Kidney (tissue), 14 donors: Measurements from ENCODE around the gene M6PR. TPM values are rescaled to one million over a fixed set of nuclear protein-coding genes. Genes with fewer than 3 reads are reported as not detected.

Source experiments
- DNase-seq, 5 donors: peaks; one replicate each; pipeline ENCODE4 v3.0.0-alpha.2; 2013 to 2020
- FAIRE-seq: peaks from 2 replicates; lab custom pipeline; 2012; peaks lifted over from hg19 to GRCh38; lab: Jason Lieb, UNC
- H3K27ac ChIP-seq, 2 donors: one replicate each; pipeline ENCODE4 v1.7.0; 2013; ENCODE audit warnings: low read depth in 2 of 2, low read length in 2 of 2, inconsistent platforms in 1 of 2
- H3K27me3 ChIP-seq: one replicate; pipeline ENCODE4 v1.7.1; 2013; ENCODE audit warnings: low read length, inconsistent platforms; ENCODE audit not compliant: control insufficient read depth, insufficient read depth
- H3K36me3 ChIP-seq, 3 donors: one replicate each; pipeline versions ENCODE4 v1.7.0 to v1.7.1; 2013; ENCODE audit warnings: low read length in 3 of 3, control low read depth in 1 of 3, inconsistent platforms in 1 of 3; ENCODE audit not compliant: insufficient read depth in 3 of 3, control insufficient read depth in 2 of 3
- H3K4me1 ChIP-seq, 3 donors: one replicate each; pipeline versions ENCODE4 v1.7.0 to v1.7.1; 2013; ENCODE audit warnings: low read length in 3 of 3, inconsistent platforms in 1 of 3, low read depth in 1 of 3; ENCODE audit not compliant: control insufficient read depth in 2 of 3, insufficient read depth in 2 of 3
- H3K4me3 ChIP-seq, 3 donors: one replicate each; pipeline versions ENCODE4 v1.7.0 to v1.8.1; 2013; ENCODE audit warnings: low read length in 3 of 3, control low read depth in 1 of 3, inconsistent platforms in 1 of 3
- H3K9ac ChIP-seq, 3 donors: one replicate each; pipeline versions ENCODE4 v1.7.0 to v1.7.1; 2013; ENCODE audit warnings: low read length in 3 of 3, control low read depth in 1 of 3, inconsistent platforms in 1 of 3
- H3K9me3 ChIP-seq, 3 donors: one replicate each; pipeline versions ENCODE4 v1.7.0 to v1.7.1; 2013; ENCODE audit warnings: low read length in 3 of 3, control low read depth in 1 of 3, inconsistent platforms in 1 of 3; ENCODE audit not compliant: control insufficient read depth in 2 of 3, insufficient read depth in 1 of 3
- intact Hi-C: fragments of 100-400 bp; cut with DNase I; formaldehyde crosslinking; loops from one replicate; pipeline ENCODE4 v1.11.1; 2022
- polyA plus RNA-seq: library from polyadenylated mRNA; stranded (reverse); fragments of 350-450 nt; fragmentation: Illumina TruSeq; extraction: RNeasy Lipid Tissue Mini Kit (QIAGEN cat#74804); gene quantifications from one replicate; pipeline ENCODE4 v1.2.3, GENCODE V29; 2014; ENCODE audit warnings: low read depth, low replicate concordance; ENCODE audit not compliant: insufficient read depth
- total RNA-seq: library from RNA; stranded (reverse); fragmentation: NEBNext Ultra II Directional; extraction: Animal tissue kit (Norgen Biotek cat#: 25700); gene quantifications from one replicate; pipeline ENCODE4 v1.2.1, GENCODE V29; 2021
- TF ChIP-seq, protein P1 (sequence below): IDR thresholded peaks from 3 replicates; pipeline ENCODE4 v1.5.1; 2012; ENCODE audit warnings: mild to moderate bottlenecking, moderate library complexity, borderline replicate concordance; ENCODE audit not compliant: insufficient read depth; ENCODE audit errors: extremely low read depth
- donor health status: control.
- donor health status: control.
- donor health status: control.
- donor health status: control.
- donor health status: control.
- donor health status: DM: yes; HTN: yes; CAD: no.
- donor health status: Normal renal cell carcinoma (clear cell type).

M6PR gene
- total and polyA plus RNA-seq, 2 donors from 2014 or later = 84.7 to 165 TPM

DNA sequence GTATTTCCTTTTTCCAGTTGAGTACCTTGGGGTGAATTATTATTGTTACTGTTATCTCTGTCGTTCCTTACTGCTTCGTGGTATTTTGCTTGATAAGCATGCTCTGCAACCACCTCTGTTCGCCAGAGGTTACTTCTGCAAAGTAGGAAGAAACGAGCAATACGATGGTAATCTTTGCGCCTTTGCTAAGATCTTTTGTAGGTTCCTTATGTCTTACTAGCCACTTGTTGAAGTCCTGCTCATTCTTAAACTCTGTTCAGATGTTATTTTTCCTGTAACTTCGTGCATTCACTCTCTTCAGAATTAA is 729 bp upstream of the M6PR start:
- peak overlapping the region; percentile 99 to 100 for H3K27ac ChIP-seq
- FAIRE-seq (no peak), DNase-seq (no peak)
- H3K9ac ChIP-seq = peak overlapping the region; percentile 66 to 96 (median 91)
- H3K4me3 ChIP-seq = peak overlapping the region; percentile 86 to 99 (median 94)
- no peaks in the 10 kb centered on the region for H3K27me3 ChIP-seq
- TF ChIP-seq, protein P1, sequence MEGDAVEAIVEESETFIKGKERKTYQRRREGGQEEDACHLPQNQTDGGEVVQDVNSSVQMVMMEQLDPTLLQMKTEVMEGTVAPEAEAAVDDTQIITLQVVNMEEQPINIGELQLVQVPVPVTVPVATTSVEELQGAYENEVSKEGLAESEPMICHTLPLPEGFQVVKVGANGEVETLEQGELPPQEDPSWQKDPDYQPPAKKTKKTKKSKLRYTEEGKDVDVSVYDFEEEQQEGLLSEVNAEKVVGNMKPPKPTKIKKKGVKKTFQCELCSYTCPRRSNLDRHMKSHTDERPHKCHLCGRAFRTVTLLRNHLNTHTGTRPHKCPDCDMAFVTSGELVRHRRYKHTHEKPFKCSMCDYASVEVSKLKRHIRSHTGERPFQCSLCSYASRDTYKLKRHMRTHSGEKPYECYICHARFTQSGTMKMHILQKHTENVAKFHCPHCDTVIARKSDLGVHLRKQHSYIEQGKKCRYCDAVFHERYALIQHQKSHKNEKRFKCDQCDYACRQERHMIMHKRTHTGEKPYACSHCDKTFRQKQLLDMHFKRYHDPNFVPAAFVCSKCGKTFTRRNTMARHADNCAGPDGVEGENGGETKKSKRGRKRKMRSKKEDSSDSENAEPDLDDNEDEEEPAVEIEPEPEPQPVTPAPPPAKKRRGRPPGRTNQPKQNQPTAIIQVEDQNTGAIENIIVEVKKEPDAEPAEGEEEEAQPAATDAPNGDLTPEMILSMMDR = no peak
- peaks cover 0 to 4% (median 0%) of the 10 kb centered on the region in 3 donors for H3K9me3 ChIP-seq
- peaks cover 0 to 6% (median 6%) of the 10 kb centered on the region in 3 donors for H3K4me1 ChIP-seq
- peaks cover 1 to 7% (median 2%) of the 10 kb centered on the region in 3 donors for H3K36me3 ChIP-seq
- intact Hi-C loops = no loop called here

DNA sequence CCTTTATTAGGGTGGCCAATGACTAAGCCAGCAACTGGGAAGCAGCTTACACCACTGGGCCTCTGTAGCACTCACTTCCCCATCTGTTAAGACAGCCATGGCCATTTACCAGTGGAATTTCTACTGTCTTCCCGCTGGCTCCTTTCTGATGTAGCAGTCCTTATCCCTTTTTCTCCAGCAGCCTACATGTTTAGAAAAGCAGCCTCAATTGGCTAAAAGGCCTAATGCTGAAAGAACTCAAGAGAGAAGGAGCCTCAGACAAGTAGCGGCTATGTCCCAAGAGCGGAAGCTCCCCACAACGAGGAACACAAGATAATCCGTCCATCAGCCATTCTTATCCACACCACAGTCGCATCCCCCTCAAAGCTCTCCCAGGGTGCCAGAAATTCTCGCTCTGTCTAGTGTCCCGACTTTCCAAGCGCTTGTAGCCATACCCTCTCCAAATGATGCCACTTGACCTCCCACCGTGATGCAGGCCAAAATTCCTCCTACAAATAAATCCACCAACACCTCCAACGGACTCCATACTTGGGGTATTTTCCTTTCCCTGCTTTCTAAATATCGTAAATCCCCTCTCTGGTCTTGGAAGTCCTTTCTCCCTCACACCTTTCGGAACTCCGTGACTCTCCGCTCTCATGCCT is 624 bp downstream of the M6PR start:
- DNase-seq = peak in 1 of 5 donors; percentile 35
- intact Hi-C loops = no loop called here

DNA sequence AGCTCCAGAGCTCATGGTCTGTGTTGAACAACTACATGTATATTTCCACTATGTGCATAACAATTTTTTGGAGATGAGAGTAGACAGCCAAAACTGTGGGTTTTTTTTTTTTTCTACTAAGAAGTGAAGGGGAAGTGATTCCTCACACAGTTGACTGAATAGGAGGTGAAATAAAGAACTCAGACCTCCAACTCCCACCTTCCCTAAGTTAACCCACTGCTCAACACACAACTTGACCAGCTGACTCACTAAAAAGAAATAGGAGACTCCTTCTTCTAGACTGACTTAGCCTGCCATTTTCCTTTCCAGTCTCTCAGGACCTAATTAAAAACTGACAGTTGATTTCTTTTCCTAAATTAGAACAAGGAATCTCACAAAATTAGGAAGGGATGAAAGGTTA is 1.7 kb downstream of the M6PR start:
- Histone ChIP-seq H3K27me3 (no peaks in the 10 kb centered on the region), H3K9me3 (no peaks in the 10 kb centered on the region), H3K27ac (no peak overlapping the region), H3K9ac (peak overlapping the region in 1 of 3 donors; percentile 96), H3K4me1 (peaks cover 0 to 6% (median 6%) of the 10 kb centered on the region in 3 donors), H3K36me3 (peaks cover 6 to 20% (median 13%) of the 10 kb centered on the region in 3 donors), H3K4me3 (peak overlapping the region in 1 of 3 donors; percentile 94)
- FAIRE-seq = no peak
- TF ChIP-seq, protein P1 = no peak
- intact Hi-C loops = no loop called here
- no peak for DNase-seq

More for the DNA sequence above, 624 bp downstream of the M6PR start:
- H3K27ac ChIP-seq = peak overlapping the region; percentile 99 to 100
- TF ChIP-seq, protein P1 = no peak
- H3K4me3 ChIP-seq = peak overlapping the region; percentile 86 to 99 (median 94)
- peaks cover 3 to 12% (median 4%) of the 10 kb centered on the region in 3 donors for H3K36me3 ChIP-seq
- H3K9ac ChIP-seq = peak overlapping the region; percentile 64 to 96 (median 66)
- peaks cover 0 to 4% (median 0%) of the 10 kb centered on the region in 3 donors for H3K9me3 ChIP-seq
- peaks cover 0 to 6% (median 6%) of the 10 kb centered on the region in 3 donors for H3K4me1 ChIP-seq
- no peaks in the 10 kb centered on the region for H3K27me3 ChIP-seq
- no peak for FAIRE-seq
